Progenitor cell of endocrine pancreas (in vitro differentiated cells): ENCODE results near the gene CHRNB1. TPM values are rescaled to one million over a fixed set of nuclear protein-coding genes. Genes with fewer than 3 reads are reported as not detected.

Experiments used
- DNase-seq: peaks from one replicate; pipeline ENCODE4 v3.0.0; 2021; ENCODE audit warnings: low spot score; ENCODE audit not compliant: unreplicated experiment
- H3K27ac Mint-ChIP-seq: 2 replicates; pipeline ENCODE4 v1.8.0; 2021; ENCODE audit warnings: mild to moderate bottlenecking, moderate library complexity, mixed read lengths
- H3K27me3 Mint-ChIP-seq: 2 replicates; pipeline ENCODE4 v1.8.0; 2021; ENCODE audit warnings: mixed read lengths
- H3K36me3 Mint-ChIP-seq: 2 replicates; pipeline ENCODE4 v1.8.0; 2022; ENCODE audit warnings: mixed read lengths; ENCODE audit not compliant: insufficient read depth
- H3K4me1 Mint-ChIP-seq: 2 replicates; pipeline ENCODE4 v1.8.0; 2021; ENCODE audit warnings: low read depth, mixed read lengths
- H3K4me3 Mint-ChIP-seq: 2 replicates; pipeline ENCODE4 v1.8.0; 2021; ENCODE audit warnings: low read depth, mild to moderate bottlenecking, moderate library complexity, mixed read lengths
- H3K9me3 Mint-ChIP-seq: 2 replicates; pipeline ENCODE4 v1.8.0; 2021; ENCODE audit warnings: low read depth, mixed read lengths
- long read RNA-seq: library from polyadenylated mRNA; unstranded; transcript quantifications from one replicate; pipeline ENCODE4 v2.0.0, GENCODE V29; 2020
- total RNA-seq: library from RNA; stranded (reverse); gene quantifications from 2 replicates; pipeline ENCODE4 v1.2.1, GENCODE V29; 2021
- TF ChIP-seq, protein P1 (sequence below): fragments of 200-600 bp; sonication (generic); IDR thresholded peaks from one replicate; pipeline ENCODE4 v1.5.0; 2021; ENCODE audit warnings: antibody characterized with exemption, mild to moderate bottlenecking; ENCODE audit not compliant: unreplicated experiment

Gene CHRNB1
- 17.2 and 19.1 TPM in 2 replicates for total RNA-seq
- long read RNA-seq, transcript CHRNB1-201 (11 exons, 2,557 nt), result major isoform, 13 of 32 reads
- long read RNA-seq, partial matches to known transcripts, result 3 of 32 reads
- long read RNA-seq, other reads (novel, unspliced or antisense), result 8 of 32 reads

DNA sequence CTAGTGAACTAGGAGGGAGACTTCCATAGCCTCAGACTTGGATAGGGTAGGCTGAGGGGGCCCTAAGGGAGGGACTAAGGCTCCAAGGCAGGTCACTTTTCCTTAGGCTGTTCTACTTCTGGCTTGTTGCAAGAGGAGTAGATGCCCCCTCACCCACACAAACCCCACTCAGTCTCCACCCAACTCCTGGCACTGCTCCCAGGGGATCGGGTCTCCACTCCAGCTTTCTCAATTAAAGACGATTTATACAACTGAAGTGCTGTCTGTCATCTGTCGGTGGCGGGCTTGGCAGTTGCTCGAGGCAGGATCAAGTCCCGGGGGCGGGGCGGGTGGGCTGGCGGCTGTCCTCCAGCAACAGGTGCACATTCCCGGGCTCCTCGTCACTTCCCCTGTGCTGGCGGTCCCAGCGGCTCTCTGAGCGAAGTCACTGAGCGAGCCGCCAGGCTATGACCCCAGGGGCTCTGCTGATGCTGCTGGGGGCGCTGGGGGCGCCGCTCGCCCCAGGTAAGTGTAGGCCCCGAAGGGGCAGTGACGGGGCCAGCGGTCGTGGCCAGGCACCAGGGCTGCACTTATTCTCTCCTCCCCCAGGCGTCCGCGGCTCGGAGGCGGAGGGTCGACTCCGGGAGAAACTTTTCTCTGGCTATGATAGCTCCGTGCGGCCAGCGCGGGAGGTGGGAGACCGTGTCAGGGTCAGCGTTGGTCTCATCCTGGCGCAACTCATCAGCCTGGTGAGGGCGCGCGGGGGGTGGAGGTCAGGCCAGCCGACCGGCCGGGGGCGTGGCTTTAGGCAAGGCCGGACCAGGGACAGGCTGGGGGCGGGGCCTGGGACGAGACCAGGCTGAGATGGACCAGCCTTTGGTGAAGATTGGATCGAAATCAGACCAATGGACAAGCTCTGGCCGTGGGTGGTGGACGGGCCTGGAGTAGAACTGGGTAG is at the start of gene CHRNB1:
CHRNB1 (plus strand) TSS at position 380 of the 937 bp plus-strand sequence; CDS start at position 447, 67 bp downstream.
- TF ChIP-seq, protein P1, sequence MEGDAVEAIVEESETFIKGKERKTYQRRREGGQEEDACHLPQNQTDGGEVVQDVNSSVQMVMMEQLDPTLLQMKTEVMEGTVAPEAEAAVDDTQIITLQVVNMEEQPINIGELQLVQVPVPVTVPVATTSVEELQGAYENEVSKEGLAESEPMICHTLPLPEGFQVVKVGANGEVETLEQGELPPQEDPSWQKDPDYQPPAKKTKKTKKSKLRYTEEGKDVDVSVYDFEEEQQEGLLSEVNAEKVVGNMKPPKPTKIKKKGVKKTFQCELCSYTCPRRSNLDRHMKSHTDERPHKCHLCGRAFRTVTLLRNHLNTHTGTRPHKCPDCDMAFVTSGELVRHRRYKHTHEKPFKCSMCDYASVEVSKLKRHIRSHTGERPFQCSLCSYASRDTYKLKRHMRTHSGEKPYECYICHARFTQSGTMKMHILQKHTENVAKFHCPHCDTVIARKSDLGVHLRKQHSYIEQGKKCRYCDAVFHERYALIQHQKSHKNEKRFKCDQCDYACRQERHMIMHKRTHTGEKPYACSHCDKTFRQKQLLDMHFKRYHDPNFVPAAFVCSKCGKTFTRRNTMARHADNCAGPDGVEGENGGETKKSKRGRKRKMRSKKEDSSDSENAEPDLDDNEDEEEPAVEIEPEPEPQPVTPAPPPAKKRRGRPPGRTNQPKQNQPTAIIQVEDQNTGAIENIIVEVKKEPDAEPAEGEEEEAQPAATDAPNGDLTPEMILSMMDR, result peak; percentile 41
- DNase-seq, result peak; percentile 73
- Mint-ChIP-seq H3K4me3 (peak within 1 kb of the TSS; percentile 84), H3K9me3 (no peaks in the 10 kb centered on the region), H3K27ac (peak within 1 kb of the TSS; percentile 94), H3K4me1 (peaks cover 19% of the 10 kb centered on the region), H3K27me3 (peaks cover 43% of the 10 kb centered on the region), H3K36me3 (peaks cover 5% of the 10 kb centered on the region)

DNA sequence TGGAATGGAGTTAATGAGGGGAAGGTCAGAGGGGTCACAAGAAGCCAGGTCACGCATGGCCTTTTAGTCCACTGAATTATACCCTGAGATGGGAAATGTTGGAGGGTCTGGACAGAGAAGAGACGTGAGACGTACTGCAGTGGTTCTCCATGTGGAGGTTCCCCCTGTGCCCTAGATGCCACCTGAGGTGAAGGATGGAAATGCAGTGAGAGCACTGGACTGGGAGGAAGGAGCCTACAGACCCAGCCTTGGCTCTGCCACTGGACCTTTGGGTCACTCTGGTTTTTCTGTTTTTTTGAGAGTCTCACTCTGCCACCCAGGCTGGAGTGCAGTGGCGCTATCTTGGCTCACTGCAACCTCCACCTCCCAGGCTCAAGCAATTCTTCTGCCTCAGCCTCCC is 48.7 kb upstream of the CHRNB1 start:
- peak overlapping the region; percentile 19 for H3K4me3 Mint-ChIP-seq
- no peaks in the 10 kb centered on the region for H3K36me3 Mint-ChIP-seq
- peaks cover 5% of the 10 kb centered on the region for H3K4me1 Mint-ChIP-seq
- H3K27ac Mint-ChIP-seq, result no peak overlapping the region
- no peak for DNase-seq
- H3K27me3 Mint-ChIP-seq, result no peaks in the 10 kb centered on the region
- TF ChIP-seq, protein P1, result no peak
- no peaks in the 10 kb centered on the region for H3K9me3 Mint-ChIP-seq

DNA sequence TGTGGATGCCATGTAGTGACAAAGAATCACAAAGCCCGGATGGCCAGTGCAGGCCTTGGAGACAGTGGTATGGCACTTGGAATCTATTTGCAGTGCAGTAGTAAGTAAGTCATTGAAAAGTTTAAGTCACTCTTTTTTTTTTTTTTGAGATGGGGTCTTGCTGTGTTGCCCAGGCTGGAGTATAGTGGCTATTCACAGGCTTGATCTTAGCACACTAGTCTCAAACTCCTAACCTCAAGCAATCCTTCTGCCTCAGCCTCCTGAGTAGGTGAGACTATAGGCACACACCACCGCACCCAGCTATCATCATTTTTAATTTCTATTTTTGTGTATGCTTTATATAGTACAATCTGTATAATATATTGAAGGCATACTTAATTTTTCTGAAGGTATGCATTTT is 46.2 kb upstream of the CHRNB1 start:
- H3K4me1 Mint-ChIP-seq, result peaks cover 11% of the 10 kb centered on the region
- no peaks in the 10 kb centered on the region for H3K9me3 Mint-ChIP-seq
- no peak for DNase-seq
- TF ChIP-seq, protein P1, result no peak
- no peaks in the 10 kb centered on the region for H3K27me3 Mint-ChIP-seq
- H3K36me3 Mint-ChIP-seq, result peaks cover 3% of the 10 kb centered on the region
- no peak overlapping the region for H3K4me3 Mint-ChIP-seq
- no peak overlapping the region for H3K27ac Mint-ChIP-seq

DNA sequence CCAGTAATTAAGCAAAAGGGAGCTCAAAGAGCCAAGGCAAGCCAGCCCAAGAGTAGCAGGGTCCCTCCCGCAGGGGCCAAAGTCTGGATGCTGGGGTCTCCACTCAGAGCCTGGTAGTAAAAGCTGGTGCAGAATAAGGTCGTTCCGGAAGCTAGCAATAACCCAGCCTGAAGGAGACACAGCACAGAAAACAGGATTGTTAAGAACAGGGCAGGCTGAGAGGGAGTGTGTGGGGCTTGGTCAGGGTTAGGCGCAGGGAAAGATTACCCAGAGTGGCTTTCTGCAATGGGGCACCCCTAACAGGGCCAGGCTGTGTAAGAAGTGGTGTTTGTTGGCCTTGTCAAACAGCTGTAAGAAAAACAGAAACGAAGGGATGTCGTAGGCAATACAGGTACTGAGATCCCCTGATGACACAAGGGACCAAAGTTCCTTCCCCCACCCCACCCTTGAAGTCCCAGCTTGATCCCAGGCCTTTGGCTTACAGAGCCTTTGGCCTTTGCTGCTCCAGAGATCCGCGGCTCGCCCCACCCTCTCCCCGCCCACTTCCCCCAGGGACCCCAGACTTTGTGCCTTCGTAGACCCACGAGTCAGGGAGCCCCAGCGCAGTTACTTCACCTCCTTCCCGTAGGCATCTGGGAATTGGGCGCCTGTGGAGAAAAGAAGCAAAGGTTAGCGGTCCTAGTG is 41.7 kb upstream of the CHRNB1 start:
- Mint-ChIP-seq H3K27ac (peak overlapping the region; percentile 97), H3K9me3 (no peaks in the 10 kb centered on the region), H3K4me3 (peak overlapping the region; percentile 83), H3K27me3 (peaks cover 17% of the 10 kb centered on the region), H3K36me3 (peaks cover 3% of the 10 kb centered on the region), H3K4me1 (peaks cover 12% of the 10 kb centered on the region)
- no peak for DNase-seq
- TF ChIP-seq, protein P1, result no peak

DNA sequence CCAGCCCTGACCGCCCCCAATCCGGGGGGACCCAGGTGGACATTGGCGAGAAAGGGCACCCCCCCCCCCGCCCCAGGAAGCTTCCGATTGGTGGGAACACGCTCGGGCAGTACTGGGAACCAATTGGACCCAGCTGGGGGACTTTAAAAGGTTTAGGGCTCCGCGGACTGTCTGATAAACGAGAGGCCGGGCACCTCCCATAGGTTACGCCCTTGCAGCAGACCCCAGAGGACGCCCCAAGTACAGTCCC is 41.2 kb upstream of the CHRNB1 start:
- no peaks in the 10 kb centered on the region for H3K9me3 Mint-ChIP-seq
- DNase-seq, result no peak
- H3K36me3 Mint-ChIP-seq, result peaks cover 3% of the 10 kb centered on the region
- TF ChIP-seq, protein P1, result no peak
- peaks cover 12% of the 10 kb centered on the region for H3K4me1 Mint-ChIP-seq
- H3K27me3 Mint-ChIP-seq, result peaks cover 17% of the 10 kb centered on the region
- H3K4me3 Mint-ChIP-seq, result peak overlapping the region; percentile 83
- peak overlapping the region; percentile 97 for H3K27ac Mint-ChIP-seq
